ENCODE measurements around the gene BMP6. TPM values are rescaled to one million over a fixed set of nuclear protein-coding genes. Genes with fewer than 3 reads are reported as not detected.

Gene BMP6
- total RNA-seq, 1 experiment from 2014 or later: 0.28 TPM

- Mint-ChIP-seq H3K9me3 (peaks cover 0 to 2% of the 10 kb centered on the region in 2 experiments; a peak in 1 of 5 replicates), H3K27me3 (ENCODE audit: low read depth) (peaks cover 1% of the 10 kb centered on the region; the same call in 1 of the 2 replicates), H3K4me1 (no peaks in the 10 kb centered on the region), H3K27ac (no peak overlapping the region), H3K36me3 (ENCODE audit: insufficient read depth in 1 of 3, low read depth in 3 of 3) (no peaks in the 10 kb centered on the region; a peak in 1 of 7 replicates), H3K4me3 (no peak overlapping the region)
- no peaks in the 10 kb centered on the region for H3K4me1 ChIP-seq (ENCODE audit: insufficient read depth, low read length)
- H2BK120ac ChIP-seq (ENCODE audit: low read depth, low read length, poor library complexity, severe bottlenecking): no peak overlapping the region
- no peak overlapping the region for H3K18ac ChIP-seq (ENCODE audit: insufficient read length, low read depth, low read length)
- no peak overlapping the region for H2AK5ac ChIP-seq (ENCODE audit: insufficient read length, low read length)
- no CpG with 5 or more reads among the region's 3 CpGs for WGBS (ENCODE audit: extremely low coverage, insufficient read length, low lambda C conversion rate)
- no peaks in the 10 kb centered on the region for H4K20me1 ChIP-seq (ENCODE audit: control insufficient read depth, insufficient read depth, insufficient read length)
- H4K8ac ChIP-seq (replicated peaks; ENCODE audit: insufficient read length, low read depth, low read length): no peak overlapping the region
- no peak overlapping the region for H3T11ph ChIP-seq (ENCODE audit: low read length)
- DNase-seq: no peak
- H3K4me2 ChIP-seq (ENCODE audit: insufficient read depth, insufficient read length, low read length): no peak overlapping the region
- H3K23ac ChIP-seq (ENCODE audit: insufficient read length, low read depth, low read length): no peak overlapping the region
- no peak overlapping the region for H4K5ac ChIP-seq (ENCODE audit: insufficient read length, low read depth, low read length)
- no peaks in the 10 kb centered on the region for H3K79me1 ChIP-seq (ENCODE audit: insufficient read depth, low read depth, low read length, poor library complexity, severe bottlenecking)
- no peak overlapping the region for H2BK12ac ChIP-seq (ENCODE audit: insufficient read length, low read depth, low read length)
- H2BK5ac ChIP-seq (ENCODE audit: insufficient read length, low read length): no peak overlapping the region
- H3K4ac ChIP-seq (ENCODE audit: low read depth, low read length): no peak overlapping the region
- no peak overlapping the region for H4K91ac ChIP-seq (ENCODE audit: insufficient read length, low read depth, low read length)
- H3K9me3 ChIP-seq (ENCODE audit: control insufficient read depth, low read depth, low read length): no peaks in the 10 kb centered on the region
- H2BK15ac ChIP-seq (ENCODE audit: low read depth, low read length): no peak overlapping the region
- no peaks in the 10 kb centered on the region for H3K23me2 ChIP-seq (ENCODE audit: insufficient read length, low read depth, low read length, poor library complexity, severe bottlenecking)
- H3K14ac ChIP-seq (ENCODE audit: insufficient read depth, low read length): no peak overlapping the region
- H3K79me2 ChIP-seq (ENCODE audit: insufficient read depth, low read length): no peaks in the 10 kb centered on the region
- no peak overlapping the region for H3K56ac ChIP-seq (ENCODE audit: insufficient read length, low read depth, low read length)
- H3K27ac ChIP-seq (ENCODE audit: insufficient read length, low read depth, low read length): no peak overlapping the region
- TF ChIP-seq CTCF (conservative IDR thresholded peaks at IDR 0.05): no peak
- no peak overlapping the region for H3K9ac ChIP-seq (ENCODE audit: extremely low read depth, insufficient read length, low read length)
- H3K27me3 ChIP-seq (ENCODE audit: insufficient read depth, low read length): no peaks in the 10 kb centered on the region
- no peak overlapping the region for H2BK20ac ChIP-seq (ENCODE audit: low read depth, low read length, poor library complexity, severe bottlenecking)
- no peak overlapping the region for H2AFZ ChIP-seq (ENCODE audit: low read length)
These were observed 60.3 kb downstream of the BMP6 start for GRCh38 chr6:7786214-7786661.
